GM10248 (cell line): ENCODE measurements around the gene BAIAP3.

Source experiments
- CTCF ChIA-PET: fragments of 300-600 bp; sonication (Branson Sonifier 250); formaldehyde crosslinking; extraction: SDS; loops from one replicate; lab custom pipeline; 2021; ENCODE audit warnings: antibody characterized with exemption; lab: Yijun Ruan, JAX
- POLR2A ChIA-PET: fragments of 350-650 bp; sonication (Branson Sonifier 250); formaldehyde crosslinking; extraction: SDS; loops from one replicate; lab custom pipeline; 2020; ENCODE audit warnings: antibody characterized with exemption; lab: Yijun Ruan, JAX
- DNase-seq: peaks from one replicate; pipeline ENCODE4 v3.0.0; 2012; ENCODE audit errors: extremely low spot score
- TF ChIP-seq, protein P1 (sequence below): IDR thresholded peaks from 2 replicates; pipeline ENCODE4 v1.5.1; 2012; ENCODE audit warnings: mild to moderate bottlenecking, low read depth; ENCODE audit errors: extremely low read depth, missing control alignments, control extremely low read depth

The BAIAP3 gene

GRCh38 chr16:1337486-1337885 is 4.0 kb downstream of the BAIAP3 start:
- DNase-seq, result no peak
- POLR2A ChIA-PET, result interaction anchor here (0.6 kb wide), 1 partner anchor 370 kb away, joined by 6 read pairs; no protein-coding TSS in a partner anchor
- TF ChIP-seq, protein P1, sequence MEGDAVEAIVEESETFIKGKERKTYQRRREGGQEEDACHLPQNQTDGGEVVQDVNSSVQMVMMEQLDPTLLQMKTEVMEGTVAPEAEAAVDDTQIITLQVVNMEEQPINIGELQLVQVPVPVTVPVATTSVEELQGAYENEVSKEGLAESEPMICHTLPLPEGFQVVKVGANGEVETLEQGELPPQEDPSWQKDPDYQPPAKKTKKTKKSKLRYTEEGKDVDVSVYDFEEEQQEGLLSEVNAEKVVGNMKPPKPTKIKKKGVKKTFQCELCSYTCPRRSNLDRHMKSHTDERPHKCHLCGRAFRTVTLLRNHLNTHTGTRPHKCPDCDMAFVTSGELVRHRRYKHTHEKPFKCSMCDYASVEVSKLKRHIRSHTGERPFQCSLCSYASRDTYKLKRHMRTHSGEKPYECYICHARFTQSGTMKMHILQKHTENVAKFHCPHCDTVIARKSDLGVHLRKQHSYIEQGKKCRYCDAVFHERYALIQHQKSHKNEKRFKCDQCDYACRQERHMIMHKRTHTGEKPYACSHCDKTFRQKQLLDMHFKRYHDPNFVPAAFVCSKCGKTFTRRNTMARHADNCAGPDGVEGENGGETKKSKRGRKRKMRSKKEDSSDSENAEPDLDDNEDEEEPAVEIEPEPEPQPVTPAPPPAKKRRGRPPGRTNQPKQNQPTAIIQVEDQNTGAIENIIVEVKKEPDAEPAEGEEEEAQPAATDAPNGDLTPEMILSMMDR, result no peak
- CTCF ChIA-PET, result interaction anchor here (0.6 to 2.0 kb wide), 13 partner anchors 8 to 368 kb away, joined by 3 to 16 read pairs (median 4); partner anchors contain the start of gene MAPK8IP3

DNA sequence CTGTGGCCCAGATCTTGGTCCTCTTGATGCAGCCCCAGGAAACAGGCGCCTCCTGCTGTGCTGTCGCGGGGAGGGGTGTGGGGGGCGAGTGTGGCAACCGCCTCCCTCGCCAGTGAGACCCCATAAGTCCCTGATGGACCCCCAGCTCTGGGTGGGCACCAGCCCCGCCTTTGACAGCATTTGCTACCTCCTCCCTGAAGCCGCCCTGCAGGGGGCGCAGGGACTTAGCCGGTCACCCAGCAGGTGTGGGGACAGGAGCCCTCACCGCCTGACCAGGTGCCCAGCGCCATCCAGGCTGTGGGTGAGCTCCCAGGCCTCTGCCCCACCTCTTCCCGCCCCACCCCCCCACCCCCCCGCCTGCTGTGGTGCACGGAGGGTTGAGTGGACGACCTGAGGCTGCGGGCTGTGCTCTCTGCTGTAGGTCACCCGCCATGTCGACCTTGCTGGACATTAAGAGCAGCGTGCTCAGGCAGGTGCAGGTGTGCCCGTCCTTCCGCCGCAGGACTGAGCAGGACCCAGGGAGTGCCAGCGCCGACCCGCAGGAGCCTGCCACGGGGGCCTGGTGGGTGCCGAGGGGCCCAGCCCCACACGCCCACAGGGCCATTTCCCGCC is 4.8 kb downstream of the BAIAP3 start:
- POLR2A ChIA-PET, result no interaction called here
- TF ChIP-seq, protein P1, result peak; percentile 80
- DNase-seq, result no peak
- CTCF ChIA-PET, result interaction anchor here (0.7 to 2.0 kb wide), 12 partner anchors 9 to 368 kb away, joined by 3 to 16 read pairs (median 4); partner anchors contain the start of gene MAPK8IP3

DNA sequence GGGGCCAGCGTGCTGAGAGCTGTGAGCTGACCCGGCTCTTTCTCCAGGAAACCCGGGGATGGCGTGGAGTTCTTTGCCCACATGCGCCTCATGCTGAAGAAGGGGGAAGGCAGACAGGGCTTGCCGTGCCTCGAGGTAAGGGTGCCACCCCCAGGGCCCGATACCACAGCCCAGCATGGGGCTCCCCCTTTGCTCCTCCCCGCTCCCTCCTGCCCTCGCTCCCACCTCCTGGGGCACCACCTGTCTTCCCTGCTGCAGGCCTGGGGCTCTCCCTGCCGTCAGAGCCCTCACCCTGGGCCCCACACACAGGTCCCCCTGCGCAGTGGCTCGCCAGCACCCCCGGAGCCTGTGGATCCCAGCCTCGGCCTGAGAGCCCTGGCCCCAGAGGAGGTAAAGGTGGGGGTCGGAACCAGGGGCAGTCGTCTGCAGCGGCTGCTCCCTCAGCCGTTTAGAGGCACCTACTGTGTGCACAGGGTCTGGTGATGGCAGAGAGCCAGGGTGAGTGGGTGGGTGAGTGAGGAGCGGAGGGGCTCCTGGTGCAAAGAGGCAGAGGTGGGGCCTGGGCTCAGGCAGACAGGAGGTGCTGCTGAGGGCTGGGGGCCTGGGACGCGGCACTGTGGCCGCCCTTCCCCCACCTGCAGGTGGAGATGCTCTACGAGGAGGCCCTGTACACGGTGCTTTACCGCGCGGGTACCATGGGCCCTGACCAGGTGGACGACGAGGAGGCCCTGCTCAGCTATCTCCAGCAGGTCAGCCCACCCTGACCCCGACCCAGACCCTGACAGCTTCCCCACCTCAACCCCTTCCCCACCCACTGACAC is 5.6 kb downstream of the BAIAP3 start:
- POLR2A ChIA-PET, result no interaction called here
- CTCF ChIA-PET, result interaction anchor here (0.7 to 2.0 kb wide), 4 partner anchors 13 to 73 kb away, joined by 3 to 16 read pairs (median 6); no protein-coding TSS in a partner anchor
- TF ChIP-seq, protein P1, result no peak
- no peak for DNase-seq

GRCh38 chr16:1340730-1341494 is 7.5 kb downstream of the BAIAP3 start:
- CTCF ChIA-PET, result interaction anchor here (1.1 to 1.5 kb wide), 2 partner anchors 10 to 24 kb away, joined by 3 to 5 read pairs; partner anchors contain the start of genes GNPTG and TSR3

DNA sequence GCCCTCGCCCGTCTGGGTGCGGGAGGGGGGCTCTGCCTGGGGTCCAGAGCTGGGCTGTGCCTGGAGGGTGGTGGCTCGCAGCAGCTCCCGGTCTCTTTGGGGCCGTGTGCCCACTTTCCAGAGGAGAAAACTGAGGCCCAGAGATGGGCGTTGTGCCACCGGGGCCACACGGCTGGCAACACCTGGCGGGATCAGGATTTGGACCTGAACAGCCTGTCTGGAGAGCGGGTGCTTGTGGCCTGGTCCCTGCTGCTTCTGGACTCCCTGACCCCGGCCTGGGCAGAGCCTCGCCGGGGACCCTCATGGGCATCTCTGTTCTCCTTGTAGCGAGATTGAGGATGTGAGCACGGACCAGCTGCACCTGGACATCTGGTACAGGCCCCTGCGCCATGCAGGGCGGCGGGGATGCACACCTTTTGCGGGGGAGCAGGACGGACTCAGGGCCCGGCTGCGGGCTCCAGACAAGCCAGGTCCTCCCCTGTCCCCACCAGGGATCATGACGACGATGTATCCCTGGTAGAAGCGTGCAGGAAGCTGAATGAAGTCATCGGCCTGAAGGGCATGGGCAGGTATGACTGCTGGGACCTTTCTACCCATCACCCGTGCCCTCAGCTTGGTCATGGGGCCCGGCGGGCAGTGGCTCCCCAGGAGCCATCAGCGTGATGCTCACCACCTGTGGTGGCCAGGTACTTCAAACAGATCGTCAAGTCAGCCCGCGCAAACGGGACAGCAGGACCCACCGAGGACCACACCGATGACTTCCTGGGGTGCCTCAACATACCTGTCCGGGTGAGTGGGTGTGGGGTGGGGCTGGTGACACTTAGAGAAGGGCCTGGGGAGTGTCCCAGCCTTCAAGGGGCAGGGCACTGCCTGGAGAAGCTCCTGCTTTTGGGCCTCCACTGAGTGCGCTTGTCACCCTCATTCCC is 8.3 kb downstream of the BAIAP3 start:
- ChIA-PET POLR2A (interaction anchor here (0.6 kb wide), 1 partner anchor 40 kb away, joined by 3 read pairs; no protein-coding TSS in a partner anchor), CTCF (interaction anchor here (0.9 to 3.0 kb wide), 7 partner anchors 8 to 25 kb away, joined by 3 to 16 read pairs (median 3); partner anchors contain the start of genes BAIAP3, GNPTG and TSR3)
- TF ChIP-seq, protein P1, result no peak
- no peak for DNase-seq

More at GRCh38 chr16:1340730-1341494, 7.5 kb downstream of the BAIAP3 start:
- TF ChIP-seq, protein P1, result no peak
- POLR2A ChIA-PET, result no interaction called here
- DNase-seq, result no peak
